Measurements from ENCODE around the gene MAMSTR.

GRCh38 chr19:48715681-48716171 is 3.8 kb downstream of the MAMSTR start:
- TF ChIP-seq ARNT (IDR thresholded peaks at IDR 0.05) (no peak), EZH2 (IDR thresholded peaks at IDR 0.05; ENCODE audit: borderline replicate concordance, low read depth, low read length) (no peak)

All from K562 (cell line).